SU-DHL-6 (cell line): ENCODE measurements around the gene TP53TG5.

Experiments
- CTCF ChIP-seq: fragments of 200-600 bp; sonication (generic); IDR thresholded peaks from one replicate; pipeline ENCODE4 v1.5.1; 2017; ENCODE audit warnings: antibody characterized with exemption, mild to moderate bottlenecking, low read length, moderate library complexity; ENCODE audit not compliant: insufficient read depth, poor library complexity, severe bottlenecking
- EZH2phosphoT487 ChIP-seq: fragments of 200-600 bp; sonication (generic), shearing (Covaris generic); conservative IDR thresholded peaks from 2 replicates; pipeline ENCODE4 v1.6.1; 2018; ENCODE audit warnings: mild to moderate bottlenecking, antibody characterized with exemption, low read length, moderate library complexity, mixed read lengths

- TF ChIP-seq CTCF, result no peak
- no peak for TF ChIP-seq EZH2phosphoT487
Measured at GRCh38 chr20:45325371-45325770, 52.8 kb downstream of the TP53TG5 start.
